Measurements from ENCODE around the gene MICAL2. TPM values are rescaled to one million over a fixed set of nuclear protein-coding genes. Genes with fewer than 3 reads are reported as not detected.
"Not testable (repeated sequence)": the region's sequence is repeated elsewhere in the genome, so short reads cannot be mapped to it uniquely, and the experiment has no call there.

Gene MICAL2
- total RNA-seq, 4 donors from 2014 or later: 24.7 to 53.7 (median 37.0) TPM

DNA sequence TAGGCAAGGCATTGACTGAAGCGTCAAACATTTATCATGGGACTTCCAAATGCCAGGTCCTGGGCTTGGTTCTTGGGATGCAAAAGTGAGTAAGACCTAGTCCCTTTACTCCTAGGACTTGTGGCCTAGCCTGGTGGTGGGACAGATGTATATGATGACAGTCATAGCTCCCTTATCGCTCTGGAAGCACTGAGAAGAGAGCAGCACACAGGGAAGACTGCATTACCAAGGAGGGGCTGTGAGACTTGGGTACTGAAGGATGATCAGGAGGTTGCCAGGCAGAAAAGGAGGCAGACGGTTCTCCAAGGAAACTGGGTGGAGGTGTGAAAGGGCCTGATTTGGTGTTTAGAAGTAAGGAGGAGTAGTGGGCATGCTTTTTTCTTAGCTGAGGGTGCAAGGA lies 32.5 kb downstream of the MICAL2 start:
- ATAC-seq (no peak), DNase-seq (no peak)
- no peaks in the 10 kb centered on the region for H3K27me3 ChIP-seq
- H3K27ac ChIP-seq: peak overlapping the region in 1 of 4 donors; percentile 54
- no peaks in the 10 kb centered on the region for H3K4me1 ChIP-seq
- no peak for TF ChIP-seq CTCF (IDR thresholded peaks at IDR 0.05 in 4 of 5, conservative IDR thresholded peaks at IDR 0.05 in 1 of 5)
- TF ChIP-seq POLR2A (IDR thresholded peaks at IDR 0.05): no peak
- H3K4me3 ChIP-seq: no peak overlapping the region
- no peaks in the 10 kb centered on the region for H3K36me3 ChIP-seq
- intact Hi-C loops (cut with DNase I; ENCODE audit: low total_unique reads) (no loop called here), in situ Hi-C loops (cut with MboI; ENCODE audit: low sequenced_read_pairs in 4 of 4) (no loop called here)
- H3K9me3 ChIP-seq: no peaks in the 10 kb centered on the region

- no peaks in the 10 kb centered on the region for H3K9me3 ChIP-seq
- ATAC-seq: no peak
- H3K36me3 ChIP-seq: no peaks in the 10 kb centered on the region
- intact Hi-C loops (cut with DNase I; ENCODE audit: low total_unique reads) (loop anchor here (2.0 kb wide), 1 partner anchor 25 kb away; no protein-coding TSS in a partner anchor), in situ Hi-C loops (cut with MboI; ENCODE audit: low sequenced_read_pairs in 4 of 4) (no loop called here)
- no peak for DNase-seq
- H3K4me3 ChIP-seq: no peak overlapping the region
- H3K27ac ChIP-seq: peak overlapping the region in 3 of 4 donors; percentile 4 to 54 (median 39)
- no peaks in the 10 kb centered on the region for H3K4me1 ChIP-seq
- H3K27me3 ChIP-seq: no peaks in the 10 kb centered on the region
- no peak for TF ChIP-seq POLR2A (IDR thresholded peaks at IDR 0.05)
- no peak for TF ChIP-seq CTCF (IDR thresholded peaks at IDR 0.05 in 4 of 5, conservative IDR thresholded peaks at IDR 0.05 in 1 of 5)
Measured at GRCh38 chr11:12143461-12144258, 33.3 kb downstream of the MICAL2 start.

- in situ Hi-C loops (cut with MboI; ENCODE audit: low sequenced_read_pairs in 4 of 4) (no loop called here), intact Hi-C loops (cut with DNase I; ENCODE audit: low total_unique reads) (loop anchor here (2.0 kb wide), 1 partner anchor 24 kb away; no protein-coding TSS in a partner anchor)
- Histone ChIP-seq H3K27me3 (no peaks in the 10 kb centered on the region), H3K27ac (peak overlapping the region in 3 of 4 donors; percentile 4 to 54 (median 39)), H3K36me3 (no peaks in the 10 kb centered on the region), H3K4me1 (no peaks in the 10 kb centered on the region), H3K9me3 (no peaks in the 10 kb centered on the region), H3K4me3 (no peak overlapping the region)
- no peak for TF ChIP-seq POLR2A (IDR thresholded peaks at IDR 0.05)
- ATAC-seq (no peak), DNase-seq (no peak)
Measured at GRCh38 chr11:12144330-12145174, 34.2 kb downstream of the MICAL2 start.

- H3K27me3 ChIP-seq; in situ Hi-C loops (cut with MboI; ENCODE audit: low sequenced_read_pairs in 4 of 4); H3K27ac ChIP-seq; intact Hi-C loops (cut with DNase I; ENCODE audit: low total_unique reads); ATAC-seq; H3K4me3 ChIP-seq; DNase-seq; H3K4me1 ChIP-seq; H3K36me3 ChIP-seq; H3K9me3 ChIP-seq: not testable (repeated sequence)
Measured at GRCh38 chr11:12146678-12147077, 36.3 kb downstream of the MICAL2 start.

- in situ Hi-C loops (cut with MboI; ENCODE audit: low sequenced_read_pairs in 4 of 4): no loop called here
- Histone ChIP-seq H3K4me1 (no peaks in the 10 kb centered on the region), H3K36me3 (no peaks in the 10 kb centered on the region), H3K27me3 (no peaks in the 10 kb centered on the region), H3K27ac (no peak overlapping the region), H3K9me3 (no peaks in the 10 kb centered on the region), H3K4me3 (no peak overlapping the region)
- no peak for ATAC-seq
- no peak for TF ChIP-seq CTCF (IDR thresholded peaks at IDR 0.05 in 4 of 5, conservative IDR thresholded peaks at IDR 0.05 in 1 of 5)
- no peak for TF ChIP-seq POLR2A (IDR thresholded peaks at IDR 0.05)
- intact Hi-C loops (cut with DNase I; ENCODE audit: low total_unique reads): no loop called here
- no peak for DNase-seq
Measured at GRCh38 chr11:12147827-12148226, 37.4 kb downstream of the MICAL2 start.

Measured in gastrocnemius medialis (tissue), 4 donors.